Glutamatergic neuron (in vitro differentiated cells): Measurements from ENCODE around the gene FRMD4B. TPM values are rescaled to one million over a fixed set of nuclear protein-coding genes. Genes with fewer than 3 reads are reported as not detected.
"Not testable (repeated sequence)": the region's sequence is repeated elsewhere in the genome, so short reads cannot be mapped to it uniquely, and the experiment has no call there.

Experiments
- DNase-seq: peaks from one replicate; pipeline ENCODE4 v3.0.0; 2022
- H3K27ac Mint-ChIP-seq: one replicate; pipeline ENCODE4 v1.8.0; 2020; ENCODE audit warnings: mild to moderate bottlenecking, mixed read lengths, inconsistent platforms; ENCODE audit not compliant: unreplicated experiment
- H3K27me3 Mint-ChIP-seq: one replicate; pipeline ENCODE4 v1.8.0; 2020; ENCODE audit warnings: mild to moderate bottlenecking, moderate library complexity, mixed read lengths, inconsistent platforms; ENCODE audit not compliant: unreplicated experiment
- H3K36me3 Mint-ChIP-seq: one replicate; pipeline ENCODE4 v1.8.0; 2020; ENCODE audit warnings: mild to moderate bottlenecking, mixed read lengths, inconsistent platforms; ENCODE audit not compliant: unreplicated experiment
- H3K4me1 Mint-ChIP-seq: one replicate; pipeline ENCODE4 v1.8.0; 2020; ENCODE audit warnings: mild to moderate bottlenecking, low read depth, mixed read lengths, inconsistent platforms; ENCODE audit not compliant: unreplicated experiment
- H3K4me3 Mint-ChIP-seq: one replicate; pipeline ENCODE4 v1.8.0; 2020; ENCODE audit warnings: mild to moderate bottlenecking, mixed read lengths, inconsistent platforms; ENCODE audit not compliant: unreplicated experiment
- H3K9me3 Mint-ChIP-seq: one replicate; pipeline ENCODE4 v1.8.0; 2020; ENCODE audit warnings: mild to moderate bottlenecking, moderate library complexity, mixed read lengths, inconsistent platforms; ENCODE audit not compliant: unreplicated experiment
- CTCF ChIP-seq: fragments of 200-600 bp; sonication (generic); IDR thresholded peaks from one replicate; pipeline ENCODE4 v1.5.0; 2021; ENCODE audit not compliant: partially characterized antibody, unreplicated experiment
- total RNA-seq: library from RNA; stranded (reverse); fragmentation: NEBNext Ultra II Directional; extraction: Animal tissue kit (Norgen Biotek cat#: 25700); gene quantifications from one replicate; pipeline ENCODE4 v1.2.1, GENCODE V29; 2021; ENCODE audit not compliant: unreplicated experiment

Gene FRMD4B
- total RNA-seq, 1 donor from 2014 or later: 3.9 TPM

GRCh38 chr3:69236812-69237707 lies 148.8 kb downstream of the FRMD4B start:
- Mint-ChIP-seq H3K4me3 (no peak overlapping the region), H3K27ac (no peak overlapping the region), H3K4me1 (no peaks in the 10 kb centered on the region)

GRCh38 chr3:69235882-69236281 lies 150.0 kb downstream of the FRMD4B start:
- no peaks in the 10 kb centered on the region for H3K4me1 Mint-ChIP-seq
- no peak for TF ChIP-seq CTCF
- no peaks in the 10 kb centered on the region for H3K9me3 Mint-ChIP-seq
- no peaks in the 10 kb centered on the region for H3K36me3 Mint-ChIP-seq
- no peaks in the 10 kb centered on the region for H3K27me3 Mint-ChIP-seq
- DNase-seq: no peak
- no peak overlapping the region for H3K27ac Mint-ChIP-seq
- no peak overlapping the region for H3K4me3 Mint-ChIP-seq

More at GRCh38 chr3:69236812-69237707, 148.8 kb downstream of the FRMD4B start:
- H3K36me3 Mint-ChIP-seq: no peaks in the 10 kb centered on the region
- no peaks in the 10 kb centered on the region for H3K27me3 Mint-ChIP-seq
- no peak for DNase-seq
- no peaks in the 10 kb centered on the region for H3K9me3 Mint-ChIP-seq
- no peak for TF ChIP-seq CTCF

GRCh38 chr3:69235227-69235626 lies 150.7 kb downstream of the FRMD4B start:
- not testable (repeated sequence) for DNase-seq, H3K27me3 Mint-ChIP-seq, H3K36me3 Mint-ChIP-seq, H3K27ac Mint-ChIP-seq, H3K4me3 Mint-ChIP-seq, H3K4me1 Mint-ChIP-seq, H3K9me3 Mint-ChIP-seq

DNA sequence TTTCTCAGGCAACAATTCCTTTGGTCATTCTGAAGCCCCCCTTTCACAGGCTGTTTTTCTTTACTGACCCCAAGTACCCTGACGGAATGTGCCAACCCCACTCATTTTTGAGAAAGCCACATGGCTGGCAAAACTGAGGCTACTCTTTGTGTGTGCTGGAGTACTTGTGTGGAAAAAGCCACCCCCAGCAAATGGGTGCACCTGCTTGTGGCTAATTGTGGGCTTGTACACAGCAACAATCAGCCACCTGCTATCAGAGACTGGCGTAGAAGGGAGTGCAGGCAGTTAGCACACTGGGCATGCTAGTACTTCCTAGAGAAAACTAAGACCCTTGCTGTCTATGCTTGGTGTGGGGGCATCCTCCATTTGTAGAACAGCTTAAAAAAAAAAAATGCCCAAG lies 153.4 kb downstream of the FRMD4B start:
- no peaks in the 10 kb centered on the region for H3K36me3 Mint-ChIP-seq
- TF ChIP-seq CTCF: no peak
- H3K27me3 Mint-ChIP-seq: no peaks in the 10 kb centered on the region
- no peak for DNase-seq
- H3K9me3 Mint-ChIP-seq: no peaks in the 10 kb centered on the region
- H3K4me3 Mint-ChIP-seq: no peak overlapping the region
- no peak overlapping the region for H3K27ac Mint-ChIP-seq
- no peaks in the 10 kb centered on the region for H3K4me1 Mint-ChIP-seq

GRCh38 chr3:69231929-69232440 lies 153.9 kb downstream of the FRMD4B start:
- H3K27me3 Mint-ChIP-seq: no peaks in the 10 kb centered on the region
- H3K9me3 Mint-ChIP-seq: no peaks in the 10 kb centered on the region
- TF ChIP-seq CTCF: no peak
- no peaks in the 10 kb centered on the region for H3K36me3 Mint-ChIP-seq
- no peak for DNase-seq
- H3K4me3 Mint-ChIP-seq: no peak overlapping the region
- H3K4me1 Mint-ChIP-seq: no peaks in the 10 kb centered on the region
- H3K27ac Mint-ChIP-seq: no peak overlapping the region
